NCI-H2107 (cell line): Measurements from ENCODE around the gene CTXN1.
"Not testable (repeated sequence)": the region's sequence is repeated elsewhere in the genome, so short reads cannot be mapped to it uniquely, and the experiment has no call there.

Experiments used
- DNase-seq: peaks from one replicate; lab custom pipeline; 2025; lab: John Stamatoyannopoulos, UW

The CTXN1 gene

DNA sequence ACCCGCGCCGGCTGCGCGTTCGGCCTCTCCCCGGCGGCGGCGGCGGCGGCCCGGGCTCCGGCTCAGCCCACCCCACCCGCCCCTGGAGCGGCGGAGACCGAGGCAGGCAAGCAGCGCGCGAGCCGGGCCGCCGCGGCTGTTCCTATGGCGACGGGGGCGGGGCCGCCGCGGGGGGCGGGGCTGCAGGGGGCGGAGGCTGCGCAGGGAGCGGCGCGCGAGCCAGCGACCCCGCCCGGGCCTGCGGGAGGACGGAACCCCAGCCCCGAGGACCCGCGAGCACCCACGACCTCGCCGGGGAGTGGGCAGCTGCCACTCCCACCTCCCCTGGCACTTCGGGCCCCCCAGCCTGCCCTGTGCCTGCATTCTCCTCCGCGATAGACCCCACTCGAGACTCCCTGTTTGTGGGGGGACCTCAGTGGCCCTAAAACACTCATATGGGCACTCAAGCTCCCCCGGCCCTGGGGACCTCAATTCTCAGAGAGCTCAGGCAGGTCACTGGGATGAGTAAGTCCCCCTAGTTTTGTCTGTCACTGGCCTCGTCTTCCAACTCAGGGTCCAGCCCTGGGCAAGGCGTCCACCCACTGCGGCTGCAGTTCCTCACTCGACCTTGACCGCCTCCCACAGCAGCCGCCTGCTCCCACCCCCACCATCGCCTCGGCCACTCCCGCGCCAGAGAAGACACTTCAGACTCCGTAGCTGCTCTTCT is at the start of gene CTXN1:
Gene CTXN1, minus strand, starts transcription at position 115 of the 706 bp plus-strand sequence. CDS start 597 bp downstream, outside the sequence.
- peak; percentile 71 for DNase-seq

- no peak for DNase-seq
These were observed 49.1 kb upstream of the CTXN1 start for GRCh38 chr19:7975037-7975436.

DNA sequence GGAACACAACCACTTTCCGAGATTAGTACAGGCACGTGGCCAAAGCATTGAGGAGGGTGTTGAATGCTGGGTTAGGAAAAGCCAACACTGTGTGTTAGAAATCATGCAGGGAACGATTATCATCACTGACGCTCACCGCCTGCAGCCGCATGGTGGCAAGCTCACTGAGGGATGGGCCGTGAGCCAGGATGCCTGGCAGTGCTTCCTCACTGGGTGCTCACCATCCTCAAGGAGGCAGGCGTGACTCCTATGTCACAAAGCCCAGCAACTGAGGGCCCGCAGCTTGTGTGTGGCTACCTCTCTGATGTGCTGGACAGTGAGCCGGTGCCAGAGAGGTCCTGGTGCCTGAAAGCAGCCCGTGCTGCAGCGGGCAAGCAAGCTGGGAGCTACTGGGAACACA is 47.9 kb upstream of the CTXN1 start:
- DNase-seq: no peak

DNA sequence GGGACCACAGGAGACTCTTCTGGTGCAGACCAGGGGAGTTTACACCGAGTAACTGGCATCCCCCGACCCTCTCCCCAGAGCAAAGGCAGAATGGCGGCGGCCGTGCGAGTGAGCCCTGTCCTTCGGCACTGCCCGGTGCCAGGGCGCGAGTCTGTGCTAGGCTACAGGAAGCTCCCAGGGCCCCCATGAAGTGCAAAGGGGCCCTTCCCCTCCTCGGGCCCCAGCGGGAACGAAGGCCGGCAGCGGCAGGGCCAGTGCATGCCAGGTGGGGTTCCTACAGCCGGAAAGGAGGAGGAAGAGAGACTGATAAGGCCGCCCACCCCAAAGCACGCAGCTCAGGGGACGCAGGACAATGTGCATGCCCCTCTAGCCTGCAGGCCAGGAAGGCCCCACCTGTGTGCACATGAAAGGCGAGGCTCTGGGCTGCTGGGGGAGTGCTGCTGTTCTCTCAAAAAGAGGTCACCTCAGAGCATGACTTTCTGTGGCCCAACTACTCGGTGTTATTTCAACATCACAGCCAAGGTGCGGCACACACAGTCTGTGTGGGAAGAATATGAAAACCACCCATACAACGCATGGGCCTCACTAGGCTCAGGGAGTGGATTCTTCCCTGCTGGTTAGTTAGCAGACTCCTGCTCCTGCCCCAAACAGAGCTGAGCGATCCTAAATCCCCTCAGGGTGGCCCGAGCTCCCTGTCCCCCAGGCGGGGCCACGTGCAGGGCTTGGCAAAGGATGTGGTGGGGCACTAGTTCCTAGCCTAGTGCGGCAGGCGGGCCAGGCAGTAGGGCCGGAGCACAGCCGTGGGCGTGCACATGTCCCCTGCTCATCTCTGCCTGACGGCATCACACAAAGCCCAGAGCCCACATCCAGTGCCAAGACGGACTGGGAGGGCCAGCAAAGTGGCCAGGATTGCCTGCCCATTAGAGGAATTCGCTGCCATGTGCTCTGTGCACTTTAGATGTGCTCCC is 45.9 kb upstream of the CTXN1 start:
- no peak for DNase-seq

DNA sequence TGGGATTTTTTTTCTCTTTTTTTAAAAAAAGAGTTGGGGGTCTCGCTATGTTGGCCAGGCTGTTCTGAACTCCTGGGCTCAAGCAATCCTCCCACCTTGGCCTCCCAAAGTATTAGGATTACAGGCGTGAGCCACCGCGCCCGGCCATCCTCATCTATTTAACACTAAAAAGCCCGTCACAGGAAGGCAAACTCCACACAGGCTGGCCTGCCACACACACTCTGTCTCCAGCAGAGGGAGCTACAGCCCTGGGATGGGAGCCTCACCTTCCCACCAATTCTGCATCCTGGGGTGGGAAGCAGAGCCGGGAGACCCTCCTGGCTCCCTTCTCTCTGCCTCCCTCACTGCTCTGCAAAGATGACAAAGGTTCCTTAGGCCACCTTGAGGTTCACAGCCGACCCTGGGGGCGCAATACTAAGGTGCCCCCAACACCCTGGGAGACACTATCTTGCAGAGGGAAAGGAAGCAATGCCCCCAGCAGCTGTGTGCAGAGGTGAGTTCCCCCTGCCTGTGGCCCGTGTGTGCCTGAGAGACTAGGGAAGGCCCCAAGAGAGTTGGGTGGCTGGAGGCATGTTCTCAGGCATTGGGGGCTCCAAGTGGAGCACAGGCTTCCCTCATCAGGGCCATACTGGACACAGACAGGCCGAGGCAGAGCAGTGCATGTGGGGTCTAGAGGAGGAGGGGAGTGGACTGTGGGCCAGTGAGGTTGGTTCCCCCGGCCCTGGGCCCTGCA is 44.9 kb upstream of the CTXN1 start:
- no peak for DNase-seq

DNA sequence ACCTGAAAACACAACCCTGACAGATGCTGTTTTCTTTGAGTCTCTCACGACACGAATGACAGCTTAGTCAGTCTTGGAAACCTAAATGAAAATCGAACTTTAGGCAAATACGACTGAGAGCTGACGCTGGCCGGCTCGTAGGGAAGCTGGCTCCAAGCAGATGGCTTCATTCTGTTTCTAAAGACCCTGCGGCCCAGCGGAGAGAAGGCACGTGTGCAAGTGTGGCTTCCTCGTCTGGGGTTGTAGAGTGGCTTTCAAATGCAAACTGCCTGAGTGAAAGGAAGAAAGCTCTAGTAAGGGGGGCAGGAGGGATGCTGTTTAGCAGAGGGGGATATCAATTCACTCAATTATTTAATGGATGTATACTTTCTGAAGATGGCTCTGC is 43.6 kb upstream of the CTXN1 start:
- no peak for DNase-seq

GRCh38 chr19:7968796-7969554 is 43.0 kb upstream of the CTXN1 start:
- DNase-seq: no peak

DNA sequence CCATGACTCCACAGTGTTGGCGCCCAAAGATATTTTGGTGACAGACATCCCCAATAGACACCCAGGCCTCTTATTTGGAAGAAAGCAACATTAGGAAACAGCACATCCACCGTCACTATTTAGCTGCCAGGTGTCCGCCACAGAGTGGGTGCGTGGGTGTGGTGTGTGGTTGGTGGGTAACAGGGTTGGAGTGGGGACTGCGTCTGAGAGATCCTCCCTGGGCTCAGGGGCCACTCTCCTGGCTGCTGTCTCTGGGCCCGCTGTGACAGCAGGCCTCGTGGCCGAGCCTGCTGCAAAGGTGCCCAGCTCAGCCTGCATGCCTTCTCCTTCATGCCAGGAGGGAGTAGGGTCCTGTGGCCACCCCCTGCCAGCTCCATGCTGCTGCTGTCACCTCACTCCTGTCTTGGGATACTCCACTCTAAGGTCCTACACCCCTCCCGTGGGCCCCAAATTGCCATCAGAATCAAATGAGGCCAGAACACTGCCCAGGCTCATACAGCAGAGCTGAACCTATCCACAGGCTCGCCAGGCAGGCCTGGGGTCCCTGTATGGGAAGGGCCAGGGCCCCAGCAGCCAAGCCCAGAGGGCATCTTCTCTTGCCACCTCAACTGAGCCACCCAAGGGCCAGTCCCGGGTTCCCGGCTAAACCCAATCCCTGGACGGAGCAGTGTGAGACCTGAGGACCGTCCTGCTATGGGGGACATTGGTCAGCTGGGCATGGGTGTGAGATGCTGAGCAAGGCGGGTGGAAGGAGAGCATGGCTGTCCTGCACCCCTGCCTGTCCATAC is 42.3 kb upstream of the CTXN1 start:
- DNase-seq: no peak

- DNase-seq: no peak
These were observed 40.2 kb upstream of the CTXN1 start for GRCh38 chr19:7965921-7966665.

DNA sequence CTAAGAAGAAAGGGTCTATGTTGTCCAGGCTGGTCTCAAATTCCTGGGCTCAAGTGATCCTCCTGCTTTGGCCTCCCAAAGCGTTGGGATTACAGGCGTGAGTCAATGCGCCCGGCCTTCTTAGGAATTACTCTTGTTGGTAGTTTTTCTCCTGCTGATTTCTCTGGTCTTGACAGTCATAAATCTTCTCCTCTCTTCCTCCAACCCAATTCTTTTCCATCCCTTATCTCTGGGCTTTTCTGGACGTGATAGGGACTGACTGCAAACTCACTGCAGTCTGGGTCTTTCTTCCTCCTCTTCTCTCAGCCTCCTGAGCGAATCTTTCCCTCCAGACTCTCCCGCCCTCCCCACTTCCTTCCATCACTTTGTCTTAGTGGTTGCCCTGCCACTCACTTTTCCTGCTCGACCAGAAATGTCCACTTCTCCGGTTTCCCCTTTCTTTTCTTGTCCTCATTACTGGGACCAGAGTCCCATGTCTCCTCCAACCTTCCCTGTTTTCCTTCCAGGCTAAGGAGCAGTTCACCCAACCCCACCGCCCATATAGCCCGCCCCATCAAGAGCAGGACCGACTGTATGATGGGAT is 39.4 kb upstream of the CTXN1 start:
- no peak for DNase-seq

- DNase-seq: no peak
These were observed 37.6 kb upstream of the CTXN1 start for GRCh38 chr19:7963566-7963965.

DNA sequence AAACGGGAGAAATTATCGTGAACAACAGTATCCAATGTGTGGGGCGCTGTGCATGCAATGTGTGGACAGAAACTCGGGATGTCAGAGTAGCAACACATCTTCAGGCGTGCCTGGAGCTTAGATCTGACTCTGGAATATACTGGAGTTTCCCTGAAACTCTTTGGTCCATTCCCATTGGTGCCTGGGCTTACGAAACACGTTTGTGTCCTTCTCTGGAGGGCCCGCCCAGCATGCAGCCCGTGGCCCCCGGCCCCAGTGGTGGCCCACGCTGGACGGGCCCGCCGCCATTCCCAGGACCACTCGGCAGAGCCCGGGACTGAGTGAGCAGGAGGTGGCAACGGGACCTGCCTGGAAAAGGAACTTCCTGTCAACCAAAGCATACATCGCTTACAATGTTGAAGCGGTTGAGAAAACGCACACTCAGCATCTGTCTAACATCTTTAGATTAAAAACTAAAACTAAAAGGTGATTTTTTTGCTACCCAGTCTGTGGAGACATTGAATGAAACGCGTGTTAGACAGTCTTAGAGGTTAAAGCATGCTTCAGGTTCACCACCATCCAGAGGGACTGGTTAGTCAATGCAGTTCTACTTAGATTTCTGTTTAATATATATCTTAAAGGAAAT is 36.8 kb upstream of the CTXN1 start:
- no peak for DNase-seq

DNA sequence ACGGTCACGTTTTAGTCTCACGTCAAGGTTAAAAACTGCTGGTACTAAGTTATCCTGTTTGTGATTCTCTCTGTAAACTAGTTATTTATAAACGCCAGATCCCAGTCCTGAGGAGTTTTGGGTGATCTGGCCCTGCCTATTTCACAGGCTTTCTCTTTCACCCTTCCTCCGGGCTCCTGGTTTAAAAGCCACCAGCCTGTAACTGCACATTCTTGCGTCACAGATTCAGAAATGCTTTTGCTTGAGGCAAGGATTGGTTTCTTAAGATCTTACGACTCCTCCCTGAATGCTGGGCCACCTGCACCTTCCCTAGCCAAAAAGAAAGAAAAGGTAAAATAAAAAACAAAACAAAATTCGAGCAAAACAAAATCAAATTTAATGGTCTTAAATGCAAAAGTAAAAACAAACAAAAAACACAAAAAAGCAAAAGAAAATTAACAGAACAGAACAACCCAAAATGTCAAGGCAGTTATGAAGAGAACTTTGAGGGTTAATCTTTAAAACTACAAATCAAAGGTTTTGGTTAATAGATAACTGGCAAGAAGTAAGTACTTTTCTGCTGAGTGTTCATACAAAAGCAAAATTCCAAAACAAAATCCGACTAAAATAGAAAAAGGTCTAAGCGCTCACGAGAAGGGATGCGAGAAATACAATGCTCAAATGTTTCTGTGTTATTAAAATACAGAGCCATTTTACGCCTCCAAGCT is 36.1 kb upstream of the CTXN1 start:
- DNase-seq: no peak

GRCh38 chr19:7961082-7961481 is 35.1 kb upstream of the CTXN1 start:
- not testable (repeated sequence) for DNase-seq

DNA sequence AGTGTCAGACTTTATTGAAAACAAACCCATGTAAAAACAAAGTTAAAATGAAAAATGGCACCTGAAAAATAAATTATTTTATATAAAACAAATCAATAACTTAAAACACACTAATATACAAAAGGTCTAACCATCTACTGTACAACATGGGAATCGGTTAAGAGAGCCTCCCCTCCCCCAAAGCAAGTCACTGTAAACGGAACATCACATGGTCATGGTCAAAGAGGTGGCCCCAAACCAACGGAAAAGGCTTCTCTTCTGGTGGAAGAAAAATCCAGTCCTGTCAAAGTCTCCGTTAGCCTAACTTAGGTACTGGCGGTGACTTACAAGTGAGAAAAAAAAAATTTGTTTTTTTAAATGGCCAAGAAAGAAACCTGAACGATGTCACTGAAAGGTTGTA is 33.3 kb upstream of the CTXN1 start:
- no peak for DNase-seq

DNA sequence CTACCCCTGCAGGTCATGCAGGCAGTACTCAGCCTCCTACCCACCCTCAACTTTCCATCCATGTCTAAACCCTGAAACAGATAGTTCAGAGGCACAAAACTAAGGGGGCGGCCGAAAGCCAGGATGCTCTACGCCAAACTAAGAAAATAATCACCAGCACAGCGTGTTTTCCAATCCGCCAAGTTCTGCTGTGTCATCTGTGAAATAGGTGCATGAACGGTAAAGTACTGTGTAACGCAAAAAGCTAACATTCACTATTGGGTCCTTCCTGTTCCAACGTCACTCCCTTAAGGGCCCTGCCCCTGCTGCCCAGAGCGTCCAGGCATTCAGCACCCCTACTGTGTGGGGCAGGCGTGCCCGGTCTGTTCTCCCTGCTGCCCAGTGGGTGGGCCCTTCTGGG is 29.8 kb upstream of the CTXN1 start:
- no peak for DNase-seq

DNA sequence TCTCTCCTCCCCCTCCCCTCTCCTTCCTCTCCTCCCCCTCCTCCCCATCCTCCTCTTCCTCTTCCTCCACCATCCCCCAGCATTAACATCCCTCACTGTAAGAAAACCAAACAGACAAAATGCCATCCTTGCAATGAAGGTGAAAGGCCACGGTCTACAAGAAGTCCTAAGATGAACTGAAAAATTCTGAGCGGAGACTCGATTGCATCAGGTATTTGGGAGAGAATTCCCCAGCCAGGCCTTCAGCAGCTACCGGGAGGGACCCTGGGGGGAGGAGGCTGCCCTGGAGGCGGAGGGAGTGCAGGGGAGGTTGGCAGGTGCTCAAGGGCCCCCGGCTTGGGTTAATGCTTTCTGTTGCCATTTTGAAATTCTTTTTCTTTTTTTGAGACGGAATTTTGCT is 27.6 kb upstream of the CTXN1 start:
- no peak for DNase-seq

DNA sequence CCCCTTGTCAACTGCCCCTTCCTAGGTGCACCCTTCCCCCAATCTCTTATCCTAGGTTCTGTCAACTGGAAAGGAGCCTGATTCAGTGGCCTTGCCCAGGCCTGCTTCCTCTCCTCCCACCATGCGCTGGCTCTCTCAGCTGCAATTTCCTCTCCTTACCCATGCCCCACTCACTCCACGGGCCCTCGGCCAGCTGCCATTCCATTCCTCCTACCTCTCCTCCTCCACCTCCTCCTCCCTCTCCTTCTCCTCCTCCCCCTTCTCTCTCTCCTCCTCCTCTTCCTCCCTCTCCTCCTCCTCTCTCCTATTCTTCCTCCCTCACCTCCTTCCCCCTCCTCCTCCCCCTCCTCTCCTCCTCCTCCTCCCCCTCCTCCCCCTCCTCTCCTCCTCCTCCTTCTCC is 27.1 kb upstream of the CTXN1 start:
- DNase-seq: no peak

- no peak for DNase-seq
These were observed 22.0 kb upstream of the CTXN1 start for GRCh38 chr19:7947939-7948338.
